ENCODE measurements around the gene KCNH1.
"Not testable (repeated sequence)": the region's sequence is repeated elsewhere in the genome, so short reads cannot be mapped to it uniquely, and the experiment has no call there.

The KCNH1 gene

GRCh38 chr1:211011128-211011527 is 122.8 kb downstream of the KCNH1 start:
- not testable (repeated sequence) for H3K9ac ChIP-seq (ENCODE audit: low read depth, low read length); H3K27me3 ChIP-seq (ENCODE audit: control insufficient read depth, insufficient read depth, low read length); H3K9me3 ChIP-seq (ENCODE audit: control insufficient read depth, insufficient read depth, low read length); H3K4me3 ChIP-seq (ENCODE audit: low read depth, low read length); H3K4me1 ChIP-seq (ENCODE audit: control insufficient read depth, insufficient read depth, low read length); H3K36me3 ChIP-seq (ENCODE audit: control insufficient read depth, insufficient read depth, low read length); H3K27ac ChIP-seq (ENCODE audit: low read depth, low read length)

- no peak overlapping the region for H3K9ac ChIP-seq (ENCODE audit: low read depth, low read length)
- no peaks in the 10 kb centered on the region for H3K4me1 ChIP-seq (ENCODE audit: control insufficient read depth, insufficient read depth, low read length)
- H3K4me3 ChIP-seq (ENCODE audit: low read depth, low read length), result no peak overlapping the region
- H3K9me3 ChIP-seq (ENCODE audit: control insufficient read depth, insufficient read depth, low read length), result no peaks in the 10 kb centered on the region
- H3K36me3 ChIP-seq (ENCODE audit: control insufficient read depth, insufficient read depth, low read length), result no peaks in the 10 kb centered on the region
- no peak overlapping the region for H3K27ac ChIP-seq (ENCODE audit: low read depth, low read length)
- H3K27me3 ChIP-seq (ENCODE audit: control insufficient read depth, insufficient read depth, low read length), result no peaks in the 10 kb centered on the region
These were observed 124.0 kb downstream of the KCNH1 start for GRCh38 chr1:211009944-211010343.

GRCh38 chr1:211007830-211008229 is 126.1 kb downstream of the KCNH1 start:
- Histone ChIP-seq H3K9me3 (ENCODE audit: control insufficient read depth, insufficient read depth, low read length) (no peaks in the 10 kb centered on the region), H3K27ac (ENCODE audit: low read depth, low read length) (no peak overlapping the region), H3K9ac (ENCODE audit: low read depth, low read length) (no peak overlapping the region), H3K4me3 (ENCODE audit: low read depth, low read length) (no peak overlapping the region), H3K4me1 (ENCODE audit: control insufficient read depth, insufficient read depth, low read length) (no peaks in the 10 kb centered on the region), H3K27me3 (ENCODE audit: control insufficient read depth, insufficient read depth, low read length) (no peaks in the 10 kb centered on the region), H3K36me3 (ENCODE audit: control insufficient read depth, insufficient read depth, low read length) (no peaks in the 10 kb centered on the region)

- H3K9ac ChIP-seq (ENCODE audit: low read depth, low read length); H3K36me3 ChIP-seq (ENCODE audit: control insufficient read depth, insufficient read depth, low read length); H3K4me3 ChIP-seq (ENCODE audit: low read depth, low read length); H3K27me3 ChIP-seq (ENCODE audit: control insufficient read depth, insufficient read depth, low read length); H3K4me1 ChIP-seq (ENCODE audit: control insufficient read depth, insufficient read depth, low read length); H3K27ac ChIP-seq (ENCODE audit: low read depth, low read length): not testable (repeated sequence)
- H3K9me3 ChIP-seq (ENCODE audit: control insufficient read depth, insufficient read depth, low read length), result peaks cover 14% of the 10 kb centered on the region
These were observed 138.0 kb downstream of the KCNH1 start for GRCh38 chr1:210995931-210996330.

GRCh38 chr1:210992837-210993236 is 141.1 kb downstream of the KCNH1 start:
- Histone ChIP-seq H3K27me3 (ENCODE audit: control insufficient read depth, insufficient read depth, low read length) (no peaks in the 10 kb centered on the region), H3K9me3 (ENCODE audit: control insufficient read depth, insufficient read depth, low read length) (peaks cover 21% of the 10 kb centered on the region), H3K4me1 (ENCODE audit: control insufficient read depth, insufficient read depth, low read length) (no peaks in the 10 kb centered on the region), H3K36me3 (ENCODE audit: control insufficient read depth, insufficient read depth, low read length) (no peaks in the 10 kb centered on the region), H3K9ac (ENCODE audit: low read depth, low read length) (no peak overlapping the region), H3K27ac (ENCODE audit: low read depth, low read length) (no peak overlapping the region), H3K4me3 (ENCODE audit: low read depth, low read length) (no peak overlapping the region)

GRCh38 chr1:210989905-210990304 is 144.0 kb downstream of the KCNH1 start:
- Histone ChIP-seq H3K36me3 (ENCODE audit: control insufficient read depth, insufficient read depth, low read length) (no peaks in the 10 kb centered on the region), H3K27me3 (ENCODE audit: control insufficient read depth, insufficient read depth, low read length) (no peaks in the 10 kb centered on the region), H3K9me3 (ENCODE audit: control insufficient read depth, insufficient read depth, low read length) (peaks cover 8% of the 10 kb centered on the region), H3K4me1 (ENCODE audit: control insufficient read depth, insufficient read depth, low read length) (no peaks in the 10 kb centered on the region), H3K27ac (ENCODE audit: low read depth, low read length) (no peak overlapping the region), H3K4me3 (ENCODE audit: low read depth, low read length) (no peak overlapping the region), H3K9ac (ENCODE audit: low read depth, low read length) (no peak overlapping the region)

GRCh38 chr1:210981490-210981889 is 152.5 kb downstream of the KCNH1 start:
- Histone ChIP-seq H3K27ac (ENCODE audit: low read depth, low read length) (no peak overlapping the region), H3K27me3 (ENCODE audit: control insufficient read depth, insufficient read depth, low read length) (no peaks in the 10 kb centered on the region), H3K4me3 (ENCODE audit: low read depth, low read length) (no peak overlapping the region), H3K9me3 (ENCODE audit: control insufficient read depth, insufficient read depth, low read length) (0 out of 2 replicates have a peak, but pooled peaks cover 3% of the 10 kb centered on the region), H3K36me3 (ENCODE audit: control insufficient read depth, insufficient read depth, low read length) (no peaks in the 10 kb centered on the region), H3K4me1 (ENCODE audit: control insufficient read depth, insufficient read depth, low read length) (no peaks in the 10 kb centered on the region), H3K9ac (ENCODE audit: low read depth, low read length) (no peak overlapping the region)

- no peak overlapping the region for H3K4me3 ChIP-seq (ENCODE audit: low read depth, low read length)
- H3K36me3 ChIP-seq (ENCODE audit: control insufficient read depth, insufficient read depth, low read length), result no peaks in the 10 kb centered on the region
- H3K27me3 ChIP-seq (ENCODE audit: control insufficient read depth, insufficient read depth, low read length), result no peaks in the 10 kb centered on the region
- H3K4me1 ChIP-seq (ENCODE audit: control insufficient read depth, insufficient read depth, low read length), result no peaks in the 10 kb centered on the region
- no peak overlapping the region for H3K9ac ChIP-seq (ENCODE audit: low read depth, low read length)
- H3K9me3 ChIP-seq (ENCODE audit: control insufficient read depth, insufficient read depth, low read length), result 0 out of 2 replicates have a peak, but pooled peaks cover 3% of the 10 kb centered on the region
- H3K27ac ChIP-seq (ENCODE audit: low read depth, low read length), result no peak overlapping the region
These were observed 153.9 kb downstream of the KCNH1 start for GRCh38 chr1:210980082-210980481.

GRCh38 chr1:210978974-210979354 is 155.0 kb downstream of the KCNH1 start:
- Histone ChIP-seq H3K36me3 (ENCODE audit: control insufficient read depth, insufficient read depth, low read length) (no peaks in the 10 kb centered on the region), H3K9me3 (ENCODE audit: control insufficient read depth, insufficient read depth, low read length) (0 out of 2 replicates have a peak, but pooled peaks cover 3% of the 10 kb centered on the region)

GRCh38 chr1:210978316-210978973 is 155.5 kb downstream of the KCNH1 start:
- no peaks in the 10 kb centered on the region for H3K27me3 ChIP-seq (ENCODE audit: control insufficient read depth, insufficient read depth, low read length)
- H3K9me3 ChIP-seq (ENCODE audit: control insufficient read depth, insufficient read depth, low read length), result 0 out of 2 replicates have a peak, but pooled peaks cover 3% of the 10 kb centered on the region
- H3K36me3 ChIP-seq (ENCODE audit: control insufficient read depth, insufficient read depth, low read length), result no peaks in the 10 kb centered on the region
- no peak overlapping the region for H3K27ac ChIP-seq (ENCODE audit: low read depth, low read length)
- H3K9ac ChIP-seq (ENCODE audit: low read depth, low read length), result no peak overlapping the region
- H3K4me3 ChIP-seq (ENCODE audit: low read depth, low read length), result no peak overlapping the region
- H3K4me1 ChIP-seq (ENCODE audit: control insufficient read depth, insufficient read depth, low read length), result no peaks in the 10 kb centered on the region

More at GRCh38 chr1:210978974-210979354, 155.0 kb downstream of the KCNH1 start:
- no peak overlapping the region for H3K4me3 ChIP-seq (ENCODE audit: low read depth, low read length)
- no peak overlapping the region for H3K27ac ChIP-seq (ENCODE audit: low read depth, low read length)
- no peaks in the 10 kb centered on the region for H3K27me3 ChIP-seq (ENCODE audit: control insufficient read depth, insufficient read depth, low read length)
- no peaks in the 10 kb centered on the region for H3K4me1 ChIP-seq (ENCODE audit: control insufficient read depth, insufficient read depth, low read length)
- H3K9ac ChIP-seq (ENCODE audit: low read depth, low read length), result no peak overlapping the region

- Histone ChIP-seq H3K27me3 (ENCODE audit: control insufficient read depth, insufficient read depth, low read length) (no peaks in the 10 kb centered on the region), H3K9ac (ENCODE audit: low read depth, low read length) (no peak overlapping the region), H3K9me3 (ENCODE audit: control insufficient read depth, insufficient read depth, low read length) (no peaks in the 10 kb centered on the region)
These were observed 182.7 kb downstream of the KCNH1 start for GRCh38 chr1:210951279-210951678.

More at GRCh38 chr1:210951279-210951678, 182.7 kb downstream of the KCNH1 start:
- H3K27ac ChIP-seq (ENCODE audit: low read depth, low read length), result no peak overlapping the region
- no peaks in the 10 kb centered on the region for H3K36me3 ChIP-seq (ENCODE audit: control insufficient read depth, insufficient read depth, low read length)
- no peak overlapping the region for H3K4me3 ChIP-seq (ENCODE audit: low read depth, low read length)
- H3K4me1 ChIP-seq (ENCODE audit: control insufficient read depth, insufficient read depth, low read length), result no peaks in the 10 kb centered on the region
